ENCODE data around the gene SDR42E1.

GRCh38 chr16:81997738-81998137 is 13.5 kb downstream of the SDR42E1 start:
- TF ChIP-seq CTCF (IDR thresholded peaks at IDR 0.05) = no peak
- no peak for TF ChIP-seq POLR2A (IDR thresholded peaks at IDR 0.05)
